H4 (cell line): ENCODE results near the gene TBC1D32. TPM values are rescaled to one million over a fixed set of nuclear protein-coding genes. Genes with fewer than 3 reads are reported as not detected.
"Not testable (repeated sequence)": the region's sequence is repeated elsewhere in the genome, so short reads cannot be mapped to it uniquely, and the experiment has no call there.

Experiments
- DNase-seq: peaks from one replicate; pipeline ENCODE4 v3.0.0-alpha.2; 2015; ENCODE audit warnings: low spot score
- total RNA-seq: library from RNA; depleted of rRNA; stranded (reverse); fragments of >200 nt; shearing (Covaris generic); gene quantifications from 2 replicates; pipeline ENCODE4 v1.2.3, GENCODE V29; 2014; rRNA removed

Gene TBC1D32
- total RNA-seq, result 1.4 and 2.9 TPM in 2 replicates

GRCh38 chr6:121334299-121335086, at the start of gene TBC1D32:
Gene TBC1D32, minus strand, starts transcription at chr6:121334480. Its CDS starts 50 bp downstream, at chr6:121334430.
- DNase-seq, result peak; percentile 78

DNA sequence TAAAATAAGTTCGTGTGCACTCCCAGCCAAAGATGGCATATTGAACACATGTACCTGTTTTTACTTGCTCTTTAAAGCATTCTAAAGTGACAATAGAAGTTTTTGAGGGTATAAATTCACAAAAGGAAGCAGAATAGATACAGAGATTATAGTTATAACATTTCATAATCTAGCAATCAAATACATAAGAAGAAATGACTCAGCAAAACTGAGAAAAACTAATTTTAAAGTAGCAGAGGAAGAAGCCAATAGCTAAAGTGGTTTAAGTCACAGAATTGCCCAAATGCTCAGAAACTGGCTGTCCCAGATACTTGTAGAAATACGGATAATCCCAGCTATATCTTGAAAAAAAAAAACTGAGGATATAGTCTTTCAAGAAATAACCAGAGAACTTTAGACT, 49.2 kb upstream of the TBC1D32 start:
- DNase-seq, result no peak

DNA sequence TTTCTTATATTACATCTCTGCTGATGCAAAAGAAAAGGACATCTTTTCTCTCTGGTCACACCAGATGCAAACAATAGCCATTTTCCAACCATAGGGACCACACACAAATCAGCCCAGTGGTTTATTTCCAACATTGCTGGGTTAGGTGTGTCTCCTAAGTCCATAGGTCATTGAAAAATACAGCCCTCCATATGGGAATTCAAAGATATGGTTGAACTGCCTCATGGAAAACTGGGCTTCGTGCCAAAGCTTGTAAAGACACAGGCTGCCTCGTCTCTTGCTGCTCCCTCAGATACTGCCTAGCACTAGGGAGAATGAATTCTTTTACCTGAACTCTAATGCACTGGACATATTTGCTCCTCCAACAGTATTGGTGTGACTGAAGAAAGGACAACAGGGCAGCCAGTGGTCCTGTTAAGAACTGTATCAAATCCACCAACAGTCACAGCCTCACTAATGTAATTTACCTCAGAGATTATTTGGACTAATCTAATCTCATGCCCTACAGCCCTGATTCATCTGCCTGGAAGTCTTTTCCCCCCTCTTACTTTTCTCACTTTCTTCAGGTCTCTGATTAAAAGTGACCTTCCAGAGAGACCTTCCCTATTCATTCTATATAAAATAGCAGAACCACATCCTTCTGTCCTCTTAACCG, 48.3 kb upstream of the TBC1D32 start:
- DNase-seq, result peak; percentile 8

DNA sequence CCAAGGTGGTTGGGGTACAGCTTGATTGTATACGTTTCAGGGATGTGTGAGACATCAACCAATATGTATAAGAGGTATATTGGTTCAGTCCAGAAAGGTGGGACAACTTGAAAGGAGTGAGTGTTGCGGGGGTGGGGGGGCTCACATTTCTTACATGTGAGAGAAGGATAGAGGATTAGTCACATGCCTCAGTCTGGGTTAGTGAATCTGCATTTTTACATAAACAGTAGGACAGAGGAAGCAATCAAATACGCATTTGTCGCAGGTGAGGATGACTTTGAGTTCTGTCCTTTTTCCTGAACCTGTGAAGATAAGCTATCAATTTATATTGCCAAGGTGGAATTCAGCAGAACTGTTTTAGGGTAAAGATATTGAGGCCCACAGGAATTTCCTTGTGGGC, 42.1 kb upstream of the TBC1D32 start:
- no peak for DNase-seq

- not testable (repeated sequence) for DNase-seq
Observed at GRCh38 chr6:121374219-121374618, 39.9 kb upstream of the TBC1D32 start.

DNA sequence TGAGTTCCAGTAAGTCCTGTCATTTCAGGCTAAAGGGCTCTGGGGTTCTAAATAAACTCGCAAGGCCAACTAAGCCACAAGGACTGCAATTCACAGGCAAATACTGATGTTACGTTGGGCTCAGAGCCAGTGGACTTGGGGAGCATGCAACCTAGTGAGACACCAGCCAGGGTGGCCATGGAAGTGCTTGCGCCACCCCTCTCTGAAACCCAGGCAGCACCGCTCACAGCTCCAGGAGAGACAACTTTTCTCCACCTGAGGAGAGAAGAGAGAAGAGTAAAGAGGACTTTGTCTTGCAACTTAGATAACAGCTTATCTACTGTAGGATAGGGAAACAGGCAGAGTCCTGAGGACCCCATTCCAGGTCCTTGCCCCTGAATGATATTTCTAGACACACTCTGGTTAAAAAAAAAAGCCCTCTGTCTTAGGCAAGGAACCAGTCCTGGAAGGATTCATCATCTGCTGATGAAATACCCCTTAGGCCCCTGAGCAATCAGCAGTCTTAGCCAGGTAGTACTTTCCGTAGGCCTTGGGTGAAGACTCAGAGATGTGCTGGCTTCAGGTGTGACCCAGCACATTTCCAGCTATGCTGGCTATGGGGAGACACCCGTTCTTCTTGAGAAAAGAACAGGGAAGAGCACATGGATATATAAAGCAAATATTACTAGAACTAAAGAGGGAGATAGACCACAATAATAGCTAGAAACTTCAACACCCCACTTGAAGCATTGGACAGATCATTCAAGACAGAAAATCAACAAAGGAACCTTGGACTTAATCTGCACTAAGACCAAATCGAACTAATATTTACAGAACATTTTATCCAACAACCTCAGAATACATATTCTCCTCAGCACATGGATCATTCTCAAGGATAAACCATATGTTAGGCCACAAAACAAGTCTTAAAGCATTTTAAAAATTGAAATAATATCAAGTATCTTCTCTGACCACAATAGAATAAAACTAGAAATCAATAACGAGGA, 31.5 kb upstream of the TBC1D32 start:
- DNase-seq, result no peak

- DNase-seq, result no peak
Observed at GRCh38 chr6:121356575-121356974, 22.3 kb upstream of the TBC1D32 start.

GRCh38 chr6:121354764-121355163, 20.5 kb upstream of the TBC1D32 start:
- DNase-seq, result no peak

- DNase-seq, result no peak
Observed at GRCh38 chr6:121352941-121353340, 18.7 kb upstream of the TBC1D32 start.

GRCh38 chr6:121351916-121352315, 17.6 kb upstream of the TBC1D32 start:
- DNase-seq, result no peak

DNA sequence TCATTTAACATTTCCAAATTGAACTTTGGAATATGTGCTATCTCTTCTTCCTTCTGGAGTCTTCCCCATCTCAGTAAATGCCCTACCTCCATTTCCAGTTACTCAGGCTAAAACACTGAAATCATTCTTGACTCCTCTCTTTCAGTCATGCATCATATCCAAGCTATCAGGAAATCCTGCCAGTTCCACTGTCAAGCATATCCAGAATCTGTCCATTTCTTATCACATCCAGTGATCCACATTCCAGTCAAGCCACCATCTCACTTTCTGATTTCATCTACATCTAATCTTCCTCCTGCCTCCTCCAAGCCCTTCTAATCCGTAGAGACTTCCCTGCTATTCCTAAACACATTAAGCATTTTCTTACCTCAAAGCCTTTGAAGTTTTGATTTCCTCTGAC, 15.3 kb upstream of the TBC1D32 start:
- DNase-seq, result no peak

DNA sequence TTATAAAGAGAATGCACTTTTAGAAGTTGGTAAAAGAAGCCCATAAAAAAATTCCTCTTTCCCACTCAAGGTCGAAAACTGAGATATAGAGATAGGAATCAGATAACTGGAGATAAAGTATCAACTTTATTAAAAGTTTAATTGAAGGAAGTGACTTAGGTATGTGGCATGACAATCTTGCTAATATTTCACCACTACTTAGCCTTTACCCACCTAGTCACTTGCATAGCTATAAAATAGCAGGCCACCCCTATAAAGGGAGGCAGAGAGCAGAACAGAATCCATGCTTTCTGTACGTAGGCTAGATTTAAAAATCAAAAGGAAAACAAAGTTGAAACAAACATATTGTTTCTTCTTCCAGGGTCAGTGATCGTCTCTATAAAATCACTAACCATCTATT, 13.2 kb upstream of the TBC1D32 start:
- no peak for DNase-seq

- DNase-seq, result no peak
Observed at GRCh38 chr6:121344539-121344938, 10.3 kb upstream of the TBC1D32 start.

DNA sequence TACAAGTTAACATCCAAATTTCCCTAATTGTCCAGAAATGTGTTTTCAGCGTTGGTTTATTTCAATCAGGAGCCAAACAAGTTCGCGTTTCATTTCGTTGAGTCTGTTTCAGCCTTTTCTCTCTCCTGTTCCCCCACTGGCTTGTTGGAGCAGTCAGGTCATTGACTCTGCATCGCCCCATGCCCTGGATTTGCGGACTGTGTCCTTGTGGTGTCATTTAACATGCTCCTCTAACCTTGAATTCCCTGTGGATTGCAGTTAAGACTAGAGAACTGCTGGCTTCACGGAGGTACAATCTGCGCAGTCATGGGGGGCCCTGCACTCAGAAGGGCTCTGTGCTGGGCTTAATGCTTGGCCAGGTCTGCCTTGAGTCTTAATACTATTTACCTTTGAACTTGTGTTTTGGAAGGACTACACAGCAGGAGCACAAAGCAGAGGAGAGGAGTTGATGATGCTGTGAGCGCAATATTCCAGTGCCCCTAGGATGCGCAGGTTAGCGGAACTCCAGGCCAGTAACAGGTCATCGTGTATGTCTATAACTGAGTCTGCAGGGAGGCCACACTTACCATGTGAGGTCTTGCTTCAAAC, 5.5 kb upstream of the TBC1D32 start:
- DNase-seq, result no peak

- DNase-seq, result no peak
Observed at GRCh38 chr6:121338956-121339355, 4.7 kb upstream of the TBC1D32 start.

GRCh38 chr6:121338366-121338765, 4.1 kb upstream of the TBC1D32 start:
- DNase-seq, result no peak

DNA sequence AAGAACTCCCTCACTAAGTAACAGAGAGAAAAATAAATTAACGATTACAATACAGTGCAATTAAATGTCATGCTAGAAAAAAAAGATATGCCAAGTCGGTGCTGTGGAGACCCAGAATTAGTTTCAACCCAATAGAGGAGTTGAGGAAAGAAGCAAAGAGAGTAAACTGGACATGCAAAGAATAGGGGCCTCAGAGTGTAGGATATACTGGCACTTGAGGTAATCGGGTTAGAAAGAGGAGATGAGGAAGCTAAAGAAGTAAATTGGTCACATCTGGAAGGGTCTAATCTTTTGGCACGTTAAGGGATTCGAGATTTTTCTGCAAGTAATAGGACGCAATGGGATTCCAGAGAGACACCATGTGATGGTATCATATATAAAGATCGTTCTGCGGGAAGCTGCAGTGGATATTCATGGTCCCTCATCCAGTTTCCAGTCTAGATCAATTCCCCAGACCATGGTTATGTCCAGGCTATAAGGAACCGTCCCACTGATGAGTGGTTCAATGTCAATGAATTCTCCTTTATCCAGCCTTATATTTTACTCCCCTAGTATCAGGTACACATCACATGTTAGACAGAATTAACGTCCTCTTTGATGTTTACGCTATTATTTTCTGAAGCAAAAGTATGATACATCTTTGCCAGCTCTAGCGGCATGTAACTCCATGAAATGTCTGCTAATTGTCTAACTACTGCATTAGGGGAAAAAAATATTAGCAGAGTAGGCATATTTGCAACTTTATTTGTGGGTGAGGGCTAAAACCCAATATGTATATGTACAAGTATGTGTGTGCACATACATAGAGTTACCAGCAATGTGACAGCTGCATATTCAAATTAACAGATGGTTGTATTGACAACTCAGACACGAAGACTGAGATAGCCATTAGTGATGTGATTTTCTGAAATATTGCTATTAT, 1.1 kb upstream of the TBC1D32 start:
- DNase-seq, result no peak

- DNase-seq, result not testable (repeated sequence)
Observed at GRCh38 chr6:121333694-121334093, 586 bp downstream of the TBC1D32 start.

- no peak for DNase-seq
Observed at GRCh38 chr6:121333196-121333595, 1.1 kb downstream of the TBC1D32 start.

- DNase-seq, result no peak
Observed at GRCh38 chr6:121330516-121330915, 3.8 kb downstream of the TBC1D32 start.

GRCh38 chr6:121321282-121321681, 13.0 kb downstream of the TBC1D32 start:
- DNase-seq, result no peak
